Airway epithelial cell (primary cell): Measurements from ENCODE around the gene MYOG. TPM values are rescaled to one million over a fixed set of nuclear protein-coding genes. Genes with fewer than 3 reads are reported as not detected.

Experiments
- total RNA-seq: library from RNA; depleted of rRNA; stranded (reverse); fragments of >200 nt; gene quantifications from 2 replicates; pipeline ENCODE4 v1.2.3, GENCODE V29; 2015

Gene MYOG
- not detected in 2 replicates for total RNA-seq

GRCh38 chr1:203085528-203086406 lies at the start of gene MYOG:
Gene MYOG (minus strand): TSS chr1:203086012. CDS start chr1:203085961, 51 bp downstream.

GRCh38 chr1:203127666-203128430 lies 42.0 kb upstream of the MYOG start, which contains the start of gene ADORA1:
Gene ADORA1 (plus strand): TSS chr1:203127726. CDS start chr1:203128842, 1,116 bp downstream.

Other genes starting within 250 kb of the MYOG start
- 3.4 and 6.9 TPM in 2 replicates for gene RABIF, start 196.9 kb downstream of the MYOG start, total RNA-seq
- 16.4 and 19.0 TPM in 2 replicates for gene KLHL12, start 158.8 kb downstream of the MYOG start, total RNA-seq
- 97.3 and 108 TPM in 2 replicates for gene ADIPOR1, start 127.7 kb downstream of the MYOG start, total RNA-seq
- 83.6 and 96.8 TPM in 2 replicates for gene CYB5R1, start 118.8 kb downstream of the MYOG start, total RNA-seq
- 83.1 and 85.8 TPM in 2 replicates for gene TMEM183A, start 78.6 kb downstream of the MYOG start, total RNA-seq
- 2.0 and 2.6 TPM in 2 replicates for gene PPFIA4, start 59.5 kb downstream of the MYOG start, total RNA-seq
- gene ADORA1, start 41.7 kb upstream of the MYOG start, total RNA-seq = 0.09 and 0.14 TPM in 2 replicates
- gene MYBPH, start 89.8 kb upstream of the MYOG start, total RNA-seq = not detected in 2 replicates
- gene CHI3L1, start 100.7 kb upstream of the MYOG start, total RNA-seq = 0.09 and 0.35 TPM in 2 replicates
- not detected in 2 replicates for gene CHIT1, start 143.7 kb upstream of the MYOG start, total RNA-seq
- 57.2 and 85.4 TPM in 2 replicates for gene BTG2, start 219.5 kb upstream of the MYOG start, total RNA-seq